CD14-positive monocyte (primary cell): Measurements from ENCODE around the gene ST7. TPM values are rescaled to one million over a fixed set of nuclear protein-coding genes. Genes with fewer than 3 reads are reported as not detected.

Experiments used
- DNase-seq, 3 donors: peaks; one replicate each; pipeline ENCODE4 v3.0.0-alpha.2; 2011 to 2022
- H2AFZ ChIP-seq: 2 replicates; pipeline ENCODE4 v1.6.0; 2012; ENCODE audit warnings: mild to moderate bottlenecking, low read depth, low read length, inconsistent platforms; ENCODE audit not compliant: insufficient read depth, poor library complexity, severe bottlenecking
- H3K27ac ChIP-seq, 2 donors: 1 replicate in 1 of 2; 2 replicates in 1 of 2; pipeline ENCODE4 v1.5.1; 2012 to 2013; ENCODE audit warnings: low read length in 2 of 2, control low read depth in 1 of 2, inconsistent platforms in 1 of 2, low read depth in 1 of 2, mild to moderate bottlenecking in 1 of 2
- H3K27me3 ChIP-seq, 2 donors: one replicate each; pipeline versions ENCODE4 v1.6.0 to v1.6.1; 2011 to 2013; ENCODE audit warnings: low read length in 2 of 2; ENCODE audit not compliant: control insufficient read depth in 2 of 2, insufficient read depth in 2 of 2
- H3K36me3 ChIP-seq, 2 donors: replicated peaks in 1 of 2; 1 replicate in 1 of 2; 2 replicates in 1 of 2; pipeline versions ENCODE4 v1.5.1 to v1.6.1; 2012 to 2013; ENCODE audit warnings: low read length in 2 of 2, control low read depth in 1 of 2, inconsistent platforms in 1 of 2, mild to moderate bottlenecking in 1 of 2; ENCODE audit not compliant: insufficient read depth in 2 of 2, control insufficient read depth in 1 of 2
- H3K4me1 ChIP-seq, 2 donors: 1 replicate in 1 of 2; 2 replicates in 1 of 2; pipeline versions ENCODE4 v1.5.1 to v1.6.1; 2012 to 2013; ENCODE audit warnings: low read length in 2 of 2, control low read depth in 1 of 2, inconsistent platforms in 1 of 2, mild to moderate bottlenecking in 1 of 2, moderate library complexity in 1 of 2; ENCODE audit not compliant: insufficient read depth in 2 of 2, control insufficient read depth in 1 of 2
- H3K4me2 ChIP-seq: replicated peaks from 2 replicates; pipeline ENCODE3; 2012; ENCODE audit warnings: low read length, moderate library complexity, mild to moderate bottlenecking; ENCODE audit not compliant: poor library complexity, severe bottlenecking; ENCODE audit errors: extremely low read depth
- H3K4me3 ChIP-seq, 3 experiments: fragments of 200-600 bp in 1 of 3; sonication (generic) in 1 of 3; replicated peaks in 1 of 3; 1 replicate in 2 of 3; 2 replicates in 1 of 3; pipeline ENCODE4 v1.5.1; 2011 to 2013; ENCODE audit warnings: low read length in 3 of 3, mild to moderate bottlenecking in 3 of 3, control low read depth in 2 of 3, low read depth in 2 of 3, inconsistent platforms in 1 of 3, moderate library complexity in 1 of 3
- H3K79me2 ChIP-seq: 2 replicates; pipeline ENCODE4 v1.6.0; 2012; ENCODE audit warnings: mild to moderate bottlenecking, control low read depth, inconsistent platforms, low read length, moderate library complexity; ENCODE audit not compliant: insufficient read depth
- H3K9ac ChIP-seq: 2 replicates; pipeline ENCODE4 v1.6.0; 2017; ENCODE audit warnings: low read length, mild to moderate bottlenecking; ENCODE audit not compliant: insufficient read depth, poor library complexity, severe bottlenecking
- H3K9me3 ChIP-seq, 2 donors: replicated peaks in 1 of 2; 1 replicate in 1 of 2; 2 replicates in 1 of 2; pipeline versions ENCODE4 v1.5.1 to v1.6.1; 2012 to 2013; ENCODE audit warnings: low read length in 2 of 2, control low read depth in 1 of 2; ENCODE audit not compliant: control insufficient read depth in 1 of 2, insufficient read depth in 1 of 2
- H4K20me1 ChIP-seq: 2 replicates; pipeline ENCODE4 v1.6.0; 2012; ENCODE audit warnings: mild to moderate bottlenecking, low read length, control low read depth, moderate library complexity; ENCODE audit not compliant: insufficient read depth
- H3K27ac Mint-ChIP-seq, 7 donors: one replicate each; pipeline ENCODE4 v1.8.0; 2020; ENCODE audit warnings: mild to moderate bottlenecking in 7 of 7, mixed read lengths in 7 of 7, moderate library complexity in 6 of 7, inconsistent platforms in 2 of 7
- H3K27me3 Mint-ChIP-seq, 3 donors: one replicate each; pipeline ENCODE4 v1.8.0; 2021 to 2022; ENCODE audit warnings: low read depth in 3 of 3, mild to moderate bottlenecking in 3 of 3, mixed read lengths in 3 of 3, moderate library complexity in 3 of 3, inconsistent platforms in 1 of 3
- H3K36me3 Mint-ChIP-seq, 2 donors: one replicate each; pipeline ENCODE4 v1.8.0; 2020; ENCODE audit warnings: mixed read lengths in 2 of 2, inconsistent platforms in 1 of 2, mild to moderate bottlenecking in 1 of 2
- H3K4me1 Mint-ChIP-seq: one replicate; pipeline ENCODE4 v1.8.0; 2020; ENCODE audit warnings: mild to moderate bottlenecking, mixed read lengths
- H3K4me3 Mint-ChIP-seq, 2 donors: one replicate each; pipeline ENCODE4 v1.8.0; 2020; ENCODE audit warnings: mild to moderate bottlenecking in 2 of 2, mixed read lengths in 2 of 2, moderate library complexity in 1 of 2
- H3K9me3 Mint-ChIP-seq, 7 donors: one replicate each; pipeline ENCODE4 v1.8.0; 2020 to 2022; ENCODE audit warnings: mixed read lengths in 7 of 7, mild to moderate bottlenecking in 6 of 7, moderate library complexity in 6 of 7, inconsistent platforms in 2 of 7
- CTCF ChIP-seq: fragments of 200-600 bp; IDR thresholded peaks from one replicate; pipeline ENCODE4 v1.8.0; 2022; ENCODE audit warnings: antibody characterized with exemption, mild to moderate bottlenecking
- WGBS: methylation state at CpG from one replicate; pipeline ENCODE4 v1.1.5; 2013; ENCODE audit warnings: missing lambda C conversion rate; ENCODE audit not compliant: insufficient coverage; 5-methylcytosine and 5-hydroxymethylcytosine counted together
- intact Hi-C, 2 donors: fragments of 100-400 bp; cut with micrococcal nuclease; formaldehyde crosslinking; loops; one replicate each; pipeline versions ENCODE4 v1.15.0 to v1.15.1; 2023
- polyA plus RNA-seq, 3 donors: library from polyadenylated mRNA; depleted of rRNA in 1 of 3; unstranded in 2 of 3; stranded (reverse) in 1 of 3; fragments of 300-500 nt in 2 of 3; fragments of >200 nt in 1 of 3; fragmentation: Illumina TruSeq in 2 of 3; gene quantifications; 1 replicate in 2 of 3; 2 replicates in 1 of 3; pipeline ENCODE4 v1.2.3, GENCODE V29; 2012 to 2021

ST7 gene
- polyA plus RNA-seq, 3 donors, result 3.6 to 5.5 (median 4.1) TPM

GRCh38 chr7:117008118-117008885 lies 55.0 kb downstream of the ST7 start:
- Mint-ChIP-seq H3K4me3 (no peak overlapping the region), H3K36me3 (peaks cover 0 to 6% of the 10 kb centered on the region in 2 donors), H3K27ac (no peak overlapping the region), H3K9me3 (no peaks in the 10 kb centered on the region), H3K27me3 (peaks cover 2 to 9% (median 5%) of the 10 kb centered on the region in 3 donors), H3K4me1 (peaks cover 53% of the 10 kb centered on the region)
- no peak for TF ChIP-seq CTCF
- Histone ChIP-seq H3K9ac (no peak overlapping the region), H3K27me3 (peaks cover 0 to 2% of the 10 kb centered on the region in 2 donors), H3K79me2 (peaks cover 8% of the 10 kb centered on the region), H3K9me3 (no peaks in the 10 kb centered on the region), H4K20me1 (no peaks in the 10 kb centered on the region), H3K4me3 (no peak overlapping the region), H3K36me3 (no peaks in the 10 kb centered on the region), H2AFZ (no peak overlapping the region), H3K27ac (no peak overlapping the region), H3K4me2 (no peak overlapping the region), H3K4me1 (peaks cover 26 to 30% of the 10 kb centered on the region in 2 donors)
- intact Hi-C loops, result no loop called here
- WGBS, result 86% methylated on average over 1 of the region's 3 CpGs
- DNase-seq, result no peak

DNA sequence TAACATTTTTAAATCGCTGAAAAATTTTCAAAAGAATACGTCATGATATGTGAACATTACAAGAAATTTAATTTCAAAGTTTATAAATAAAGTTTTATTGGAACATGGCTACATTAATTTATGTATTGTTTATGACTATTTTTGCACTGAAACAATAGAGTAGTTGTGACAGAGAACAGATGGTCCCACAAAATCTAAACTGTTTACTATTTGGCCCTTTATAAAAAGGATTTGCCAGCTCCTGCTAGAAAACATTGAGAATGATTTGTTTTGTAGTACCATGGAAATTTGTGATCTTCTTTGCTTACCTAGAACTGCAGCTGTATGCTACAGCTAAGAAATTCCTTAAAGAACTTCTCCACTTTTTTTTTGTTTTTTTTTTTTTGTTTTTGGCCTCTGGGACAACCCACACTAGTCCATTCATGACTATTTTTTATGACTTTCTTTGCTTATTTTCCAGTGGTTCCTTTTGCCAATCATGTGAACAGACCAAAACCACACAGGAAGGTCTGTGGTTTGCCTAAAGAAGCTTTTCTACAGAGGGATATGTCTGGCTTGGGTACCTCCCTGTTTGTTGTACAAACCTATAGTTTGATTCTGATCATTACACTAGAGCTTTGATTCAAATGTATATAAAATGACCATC lies 55.7 kb downstream of the ST7 start:
- Histone ChIP-seq H2AFZ (no peak overlapping the region), H3K4me3 (no peak overlapping the region), H3K9ac (no peak overlapping the region), H3K79me2 (peaks cover 8% of the 10 kb centered on the region), H4K20me1 (no peaks in the 10 kb centered on the region), H3K4me1 (peaks cover 27 to 30% of the 10 kb centered on the region in 2 donors), H3K27ac (no peak overlapping the region), H3K9me3 (no peaks in the 10 kb centered on the region), H3K36me3 (no peaks in the 10 kb centered on the region), H3K4me2 (no peak overlapping the region), H3K27me3 (peaks cover 0 to 2% of the 10 kb centered on the region in 2 donors)
- peaks cover 53% of the 10 kb centered on the region for H3K4me1 Mint-ChIP-seq
- H3K27me3 Mint-ChIP-seq, result peaks cover 2 to 9% (median 5%) of the 10 kb centered on the region in 3 donors
- no peaks in the 10 kb centered on the region for H3K9me3 Mint-ChIP-seq
- intact Hi-C loops, result no loop called here
- no CpG with 5 or more reads among the region's 2 CpGs for WGBS
- no peak for DNase-seq
- H3K4me3 Mint-ChIP-seq, result peak overlapping the region in 1 of 2 donors; percentile 43
- TF ChIP-seq CTCF, result no peak
- no peak overlapping the region for H3K27ac Mint-ChIP-seq
- peaks cover 0 to 6% of the 10 kb centered on the region in 2 donors for H3K36me3 Mint-ChIP-seq
